HEK293 (cell line): Measurements from ENCODE around the gene KDM3B.
A peak's percentile ranks its signal among the peaks of the same experiment; 100 is the strongest.

Experiments used
- CTCF ChIA-PET: fragments of 350-600 bp; formaldehyde crosslinking; extraction: SDS; loops from one replicate; lab custom pipeline; 2021; ENCODE audit warnings: antibody characterized with exemption; lab: Yijun Ruan, JAX
- POLR2A ChIA-PET: fragments of 300-600 bp; formaldehyde crosslinking; extraction: SDS; loops from one replicate; lab custom pipeline; 2020; ENCODE audit warnings: antibody characterized with exemption, inconsistent platforms; lab: Yijun Ruan, JAX
- H3K27ac ChIP-seq: fragments of 200-500 bp; sonication (Bioruptor generic); 2 replicates; pipeline ENCODE4 v1.5.1; 2014; ENCODE audit warnings: low read depth, low read length, control low read depth, inconsistent platforms; ENCODE audit errors: extremely low read depth
- H3K36me3 ChIP-seq, 2 experiments: fragments of 200-500 bp in 1 of 2; sonication (Bioruptor generic) in 1 of 2; 1 replicate in 1 of 2; 2 replicates in 1 of 2; pipeline ENCODE4 v1.5.1; 2014 to 2017; ENCODE audit warnings: inconsistent platforms in 2 of 2, low read length in 2 of 2; ENCODE audit not compliant: control insufficient read depth in 2 of 2, insufficient read depth in 1 of 2
- H3K4me1 ChIP-seq: fragments of 200-500 bp; sonication (Bioruptor generic); 2 replicates; pipeline ENCODE4 v1.5.1; 2014; ENCODE audit warnings: mild to moderate bottlenecking, low read length, inconsistent platforms; ENCODE audit not compliant: control insufficient read depth, insufficient read depth
- H3K4me3 ChIP-seq: 2 replicates; pipeline ENCODE4 v1.5.1; 2011; ENCODE audit warnings: low read depth, mild to moderate bottlenecking, control low read depth, low read length, moderate library complexity
- H3K9me3 ChIP-seq: fragments of 200-500 bp; sonication (Bioruptor generic); 2 replicates; pipeline ENCODE4 v1.5.1; 2014; ENCODE audit warnings: low read depth, low read length, inconsistent platforms; ENCODE audit not compliant: control insufficient read depth, insufficient read depth
- BCL11A ChIP-seq: fragments of 450-650 bp; formaldehyde crosslinking; IDR thresholded peaks from 2 replicates; pipeline ENCODE4 v1.5.1; 2016; ENCODE audit warnings: low read depth, missing biosample characterization, missing genetic modification characterization
- EGR2 ChIP-seq: fragments of 450-650 bp; formaldehyde crosslinking; IDR thresholded peaks from 2 replicates; pipeline ENCODE4 v1.5.1; 2016; ENCODE audit warnings: low read depth, missing biosample characterization, missing genetic modification characterization
- FEZF1 ChIP-seq: fragments of 450-650 bp; formaldehyde crosslinking; IDR thresholded peaks from 2 replicates; pipeline ENCODE4 v1.5.1; 2016; ENCODE audit warnings: missing biosample characterization, missing genetic modification characterization
- GLI4 ChIP-seq: fragments of 450-650 bp; formaldehyde crosslinking; IDR thresholded peaks from 2 replicates; pipeline ENCODE4 v1.5.1; 2016; ENCODE audit warnings: missing biosample characterization, missing genetic modification characterization
- GLIS2 ChIP-seq: fragments of 450-650 bp; formaldehyde crosslinking; IDR thresholded peaks from 2 replicates; pipeline ENCODE4 v1.5.1; 2016; ENCODE audit warnings: missing biosample characterization, missing genetic modification characterization
- KLF8 ChIP-seq: fragments of 450-650 bp; formaldehyde crosslinking; IDR thresholded peaks from 2 replicates; pipeline ENCODE4 v1.5.1; 2016; ENCODE audit warnings: missing biosample characterization, missing genetic modification characterization
- MEIS1 ChIP-seq: sonication (generic); formaldehyde crosslinking; IDR thresholded peaks from 2 replicates; pipeline ENCODE4 v1.8.1; 2022; ENCODE audit warnings: missing genetic modification reagents, mild to moderate bottlenecking, borderline replicate concordance
- MZF1 ChIP-seq: fragments of 450-650 bp; formaldehyde crosslinking; IDR thresholded peaks from 2 replicates; pipeline ENCODE4 v1.5.1; 2017; ENCODE audit warnings: missing biosample characterization, missing genetic modification characterization, borderline replicate concordance
- RBAK ChIP-seq: fragments of 450-650 bp; formaldehyde crosslinking; IDR thresholded peaks from 2 replicates; pipeline ENCODE4 v1.5.1; 2016; ENCODE audit warnings: missing biosample characterization, missing genetic modification characterization
- TRIM28 ChIP-seq: IDR thresholded peaks from 2 replicates; pipeline ENCODE4 v1.6.1; 2011; ENCODE audit warnings: low read length, control low read depth, borderline replicate concordance
- ZNF146 ChIP-seq: fragments of 450-650 bp; formaldehyde crosslinking; IDR thresholded peaks from 2 replicates; pipeline ENCODE4 v1.5.1; 2016; ENCODE audit warnings: missing biosample characterization, missing genetic modification characterization
- ZNF155 ChIP-seq: fragments of 450-650 bp; formaldehyde crosslinking; IDR thresholded peaks from 2 replicates; pipeline ENCODE4 v1.5.1; 2016; ENCODE audit warnings: missing biosample characterization, missing genetic modification characterization
- ZNF248 ChIP-seq: fragments of 450-650 bp; formaldehyde crosslinking; IDR thresholded peaks from 2 replicates; pipeline ENCODE4 v1.5.1; 2017; ENCODE audit warnings: missing biosample characterization, missing genetic modification characterization
- ZNF274 ChIP-seq, 2 experiments: fragments of 200-500 bp in 1 of 2; fragments of 450-650 bp in 1 of 2; sonication (Bioruptor generic) in 1 of 2; formaldehyde crosslinking in 1 of 2; IDR thresholded peaks; 2 replicates each; pipeline versions ENCODE4 v1.5.1 to v1.6.1; 2014 to 2016; ENCODE audit warnings: borderline replicate concordance in 1 of 2, inconsistent platforms in 1 of 2, low read length in 1 of 2, missing biosample characterization in 1 of 2, missing genetic modification characterization in 1 of 2
- ZNF292 ChIP-seq: fragments of 450-650 bp; formaldehyde crosslinking; IDR thresholded peaks from 2 replicates; pipeline ENCODE4 v1.5.1; 2016; ENCODE audit warnings: low read depth, missing biosample characterization, missing genetic modification characterization, borderline replicate concordance
- ZNF366 ChIP-seq: fragments of 450-650 bp; formaldehyde crosslinking; conservative IDR thresholded peaks from 2 replicates; pipeline ENCODE4 v1.5.1; 2016; ENCODE audit warnings: missing biosample characterization, missing genetic modification characterization
- ZNF394 ChIP-seq: fragments of 450-650 bp; formaldehyde crosslinking; IDR thresholded peaks from 2 replicates; pipeline ENCODE4 v1.5.1; 2016; ENCODE audit warnings: missing biosample characterization, missing genetic modification characterization, mild to moderate bottlenecking, moderate library complexity, borderline replicate concordance
- ZNF404 ChIP-seq: fragments of 450-650 bp; formaldehyde crosslinking; IDR thresholded peaks from 2 replicates; pipeline ENCODE4 v1.5.1; 2017; ENCODE audit warnings: missing biosample characterization, missing genetic modification characterization
- ZNF558 ChIP-seq: fragments of 450-650 bp; formaldehyde crosslinking; IDR thresholded peaks from 2 replicates; pipeline ENCODE4 v1.5.1; 2016; ENCODE audit warnings: missing biosample characterization, missing genetic modification characterization
- ZNF621 ChIP-seq: fragments of 450-650 bp; formaldehyde crosslinking; IDR thresholded peaks from 2 replicates; pipeline ENCODE4 v1.5.1; 2017; ENCODE audit warnings: missing biosample characterization, missing genetic modification characterization
- ZNF670 ChIP-seq: fragments of 450-650 bp; formaldehyde crosslinking; IDR thresholded peaks from 2 replicates; pipeline ENCODE4 v1.5.1; 2016; ENCODE audit warnings: missing biosample characterization, missing genetic modification characterization, low read depth
- ZNF701 ChIP-seq: fragments of 450-650 bp; formaldehyde crosslinking; IDR thresholded peaks from 2 replicates; pipeline ENCODE4 v1.5.1; 2016; ENCODE audit warnings: missing biosample characterization, missing genetic modification characterization
- ZNF791 ChIP-seq: fragments of 450-650 bp; formaldehyde crosslinking; IDR thresholded peaks from 2 replicates; pipeline ENCODE4 v1.5.1; 2016; ENCODE audit warnings: missing biosample characterization, missing genetic modification characterization
- ZNF792 ChIP-seq: fragments of 450-650 bp; formaldehyde crosslinking; IDR thresholded peaks from 2 replicates; pipeline ENCODE4 v1.5.1; 2016; ENCODE audit warnings: missing biosample characterization, missing genetic modification characterization
- TF ChIP-seq, protein P1 (sequence below): fragments of 450-650 bp; IDR thresholded peaks from 2 replicates; pipeline ENCODE4 v1.5.1; 2018; ENCODE audit warnings: missing biosample characterization, mild to moderate bottlenecking, missing genetic modification characterization
- TF ChIP-seq, protein P2 (sequence below): fragments of 450-650 bp; formaldehyde crosslinking; IDR thresholded peaks from 2 replicates; pipeline ENCODE4 v1.5.1; 2016; ENCODE audit warnings: missing biosample characterization, missing genetic modification characterization
- TF ChIP-seq, protein P3 (sequence below): fragments of 450-650 bp; formaldehyde crosslinking; IDR thresholded peaks from 2 replicates; pipeline ENCODE4 v1.5.1; 2016; ENCODE audit warnings: missing biosample characterization, missing genetic modification characterization
- TF ChIP-seq, protein P4 (sequence below): fragments of 450-650 bp; formaldehyde crosslinking; IDR thresholded peaks from 2 replicates; pipeline ENCODE4 v1.5.1; 2016; ENCODE audit warnings: missing biosample characterization, missing genetic modification characterization

Gene KDM3B

DNA sequence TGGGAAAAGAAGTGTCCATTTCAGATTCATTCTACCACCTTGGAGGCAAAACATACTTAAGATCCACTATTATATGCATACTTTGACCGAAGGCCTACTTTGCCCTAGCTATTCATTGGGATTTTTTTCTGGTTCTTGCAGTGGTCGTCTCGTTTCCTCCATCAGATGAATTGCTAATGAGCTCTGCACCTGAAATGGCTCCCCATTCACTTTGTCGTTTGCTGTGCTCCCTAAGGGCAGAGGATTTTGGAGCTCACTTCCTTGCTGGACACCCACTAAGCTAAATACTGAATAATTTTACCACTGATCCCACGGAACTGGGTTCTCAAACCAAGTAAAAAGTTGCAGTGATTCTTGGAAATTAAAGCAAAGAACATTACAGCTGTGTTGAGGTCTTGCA is 1.9 kb downstream of the KDM3B start:
- Histone ChIP-seq H3K27ac (no peak overlapping the region), H3K36me3 (peaks cover 0 to 10% of the 10 kb centered on the region in 2 experiments; a peak in 2 of 3 replicates), H3K4me3 (peak overlapping the region; percentile 83)
- POLR2A ChIA-PET = interaction anchor here (1.4 to 4.6 kb wide), 5 partner anchors 15 to 175 kb away, joined by 4 to 114 read pairs (median 21); partner anchors contain the start of genes CDC23, CDC25C, FAM53C and KIF20A
- no peak for TF ChIP-seq ZNF701 (tag by site-specific recombination)
- TF ChIP-seq ZNF274 (IDR thresholded peaks at IDR 0.05; ENCODE audit: low read length) = no peak
- TF ChIP-seq ZNF274 (tag by site-specific recombination; IDR thresholded peaks at IDR 0.05; ENCODE audit: borderline replicate concordance) = no peak
- TF ChIP-seq ZNF621 (tag by site-specific recombination) = no peak
- no peak for TF ChIP-seq EGR2
- no peak for TF ChIP-seq FEZF1 (tag by site-specific recombination)
- TF ChIP-seq GLIS2 (tag by site-specific recombination) = no peak
- no peak for TF ChIP-seq BCL11A (tag by site-specific recombination)
- no peak for TF ChIP-seq MZF1 (tag by site-specific recombination)
- TF ChIP-seq ZNF155 (tag by site-specific recombination) = no peak
- TF ChIP-seq, protein P1, sequence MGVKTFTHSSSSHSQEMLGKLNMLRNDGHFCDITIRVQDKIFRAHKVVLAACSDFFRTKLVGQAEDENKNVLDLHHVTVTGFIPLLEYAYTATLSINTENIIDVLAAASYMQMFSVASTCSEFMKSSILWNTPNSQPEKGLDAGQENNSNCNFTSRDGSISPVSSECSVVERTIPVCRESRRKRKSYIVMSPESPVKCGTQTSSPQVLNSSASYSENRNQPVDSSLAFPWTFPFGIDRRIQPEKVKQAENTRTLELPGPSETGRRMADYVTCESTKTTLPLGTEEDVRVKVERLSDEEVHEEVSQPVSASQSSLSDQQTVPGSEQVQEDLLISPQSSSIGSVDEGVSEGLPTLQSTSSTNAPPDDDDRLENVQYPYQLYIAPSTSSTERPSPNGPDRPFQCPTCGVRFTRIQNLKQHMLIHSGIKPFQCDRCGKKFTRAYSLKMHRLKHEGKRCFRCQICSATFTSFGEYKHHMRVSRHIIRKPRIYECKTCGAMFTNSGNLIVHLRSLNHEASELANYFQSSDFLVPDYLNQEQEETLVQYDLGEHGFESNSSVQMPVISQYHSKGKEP (tag by site-specific recombination) = no peak
- TF ChIP-seq ZNF394 (tag by site-specific recombination) = no peak
- TF ChIP-seq MEIS1 (CRISPR knock-in tag) = no peak
- TF ChIP-seq TRIM28 = no peak
- TF ChIP-seq, protein P2, sequence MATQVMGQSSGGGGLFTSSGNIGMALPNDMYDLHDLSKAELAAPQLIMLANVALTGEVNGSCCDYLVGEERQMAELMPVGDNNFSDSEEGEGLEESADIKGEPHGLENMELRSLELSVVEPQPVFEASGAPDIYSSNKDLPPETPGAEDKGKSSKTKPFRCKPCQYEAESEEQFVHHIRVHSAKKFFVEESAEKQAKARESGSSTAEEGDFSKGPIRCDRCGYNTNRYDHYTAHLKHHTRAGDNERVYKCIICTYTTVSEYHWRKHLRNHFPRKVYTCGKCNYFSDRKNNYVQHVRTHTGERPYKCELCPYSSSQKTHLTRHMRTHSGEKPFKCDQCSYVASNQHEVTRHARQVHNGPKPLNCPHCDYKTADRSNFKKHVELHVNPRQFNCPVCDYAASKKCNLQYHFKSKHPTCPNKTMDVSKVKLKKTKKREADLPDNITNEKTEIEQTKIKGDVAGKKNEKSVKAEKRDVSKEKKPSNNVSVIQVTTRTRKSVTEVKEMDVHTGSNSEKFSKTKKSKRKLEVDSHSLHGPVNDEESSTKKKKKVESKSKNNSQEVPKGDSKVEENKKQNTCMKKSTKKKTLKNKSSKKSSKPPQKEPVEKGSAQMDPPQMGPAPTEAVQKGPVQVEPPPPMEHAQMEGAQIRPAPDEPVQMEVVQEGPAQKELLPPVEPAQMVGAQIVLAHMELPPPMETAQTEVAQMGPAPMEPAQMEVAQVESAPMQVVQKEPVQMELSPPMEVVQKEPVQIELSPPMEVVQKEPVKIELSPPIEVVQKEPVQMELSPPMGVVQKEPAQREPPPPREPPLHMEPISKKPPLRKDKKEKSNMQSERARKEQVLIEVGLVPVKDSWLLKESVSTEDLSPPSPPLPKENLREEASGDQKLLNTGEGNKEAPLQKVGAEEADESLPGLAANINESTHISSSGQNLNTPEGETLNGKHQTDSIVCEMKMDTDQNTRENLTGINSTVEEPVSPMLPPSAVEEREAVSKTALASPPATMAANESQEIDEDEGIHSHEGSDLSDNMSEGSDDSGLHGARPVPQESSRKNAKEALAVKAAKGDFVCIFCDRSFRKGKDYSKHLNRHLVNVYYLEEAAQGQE (tag by site-specific recombination) = no peak
- no peak for TF ChIP-seq ZNF146
- no peak for TF ChIP-seq KLF8 (tag by site-specific recombination)
- TF ChIP-seq RBAK (tag by site-specific recombination) = no peak
- TF ChIP-seq ZNF791 = no peak
- TF ChIP-seq, all 188 proteins: peak for 0
- Histone ChIP-seq H3K4me1 (peaks cover 18% of the 10 kb centered on the region), H3K9me3 (no peaks in the 10 kb centered on the region)
- CTCF ChIA-PET = interaction anchor here (0.6 to 7.0 kb wide), 17 partner anchors 10 to 460 kb away, joined by 3 to 273 read pairs (median 5); partner anchors contain the start of genes CDC25C, FAM53C and REEP2

DNA sequence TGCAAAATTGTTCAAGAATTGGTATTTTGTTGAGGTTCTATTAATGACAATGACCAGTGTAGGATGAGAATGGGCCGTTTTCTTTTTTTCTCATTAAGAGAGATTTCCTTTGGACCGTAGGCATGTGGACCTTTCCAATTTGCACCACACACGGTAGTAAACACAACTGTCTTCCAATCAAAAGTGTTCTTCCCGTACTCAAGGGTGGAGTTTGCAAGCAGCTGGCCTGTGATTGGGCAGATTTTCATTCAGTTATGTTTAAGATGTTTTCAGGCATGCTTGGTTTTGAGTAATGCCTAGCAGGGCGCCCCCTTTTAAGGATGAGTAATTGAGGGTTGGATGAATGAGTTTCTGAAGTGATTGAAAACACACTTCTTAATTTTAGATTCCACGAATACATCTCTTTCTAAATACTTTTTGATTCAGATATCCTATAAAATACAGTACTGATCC is 2.5 kb downstream of the KDM3B start:
- CTCF ChIA-PET = interaction anchor here (1.0 to 7.0 kb wide), 8 partner anchors 15 to 192 kb away, joined by 3 to 273 read pairs (median 7); partner anchors contain the start of genes CDC25C and FAM53C
- Histone ChIP-seq H3K4me3 (peak overlapping the region; percentile 83), H3K4me1 (peaks cover 21% of the 10 kb centered on the region), H3K36me3 (peaks cover 0 to 5% of the 10 kb centered on the region in 2 experiments; a peak in 2 of 3 replicates), H3K27ac (no peak overlapping the region), H3K9me3 (no peaks in the 10 kb centered on the region)
- POLR2A ChIA-PET = interaction anchor here (0.8 to 4.6 kb wide), 5 partner anchors 17 to 176 kb away, joined by 3 to 114 read pairs (median 5); partner anchors contain the start of genes CDC23, CDC25C, EGR1 and FAM53C
- TF ChIP-seq ZNF248 = no peak
- TF ChIP-seq ZNF292 (tag by site-specific recombination) = no peak
- TF ChIP-seq ZNF366 (tag by site-specific recombination) = peak; percentile 32; the same call in 1 of the 2 replicates
- TF ChIP-seq, protein P3, sequence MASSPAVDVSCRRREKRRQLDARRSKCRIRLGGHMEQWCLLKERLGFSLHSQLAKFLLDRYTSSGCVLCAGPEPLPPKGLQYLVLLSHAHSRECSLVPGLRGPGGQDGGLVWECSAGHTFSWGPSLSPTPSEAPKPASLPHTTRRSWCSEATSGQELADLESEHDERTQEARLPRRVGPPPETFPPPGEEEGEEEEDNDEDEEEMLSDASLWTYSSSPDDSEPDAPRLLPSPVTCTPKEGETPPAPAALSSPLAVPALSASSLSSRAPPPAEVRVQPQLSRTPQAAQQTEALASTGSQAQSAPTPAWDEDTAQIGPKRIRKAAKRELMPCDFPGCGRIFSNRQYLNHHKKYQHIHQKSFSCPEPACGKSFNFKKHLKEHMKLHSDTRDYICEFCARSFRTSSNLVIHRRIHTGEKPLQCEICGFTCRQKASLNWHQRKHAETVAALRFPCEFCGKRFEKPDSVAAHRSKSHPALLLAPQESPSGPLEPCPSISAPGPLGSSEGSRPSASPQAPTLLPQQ (tag by site-specific recombination) = peak; percentile 28; the same call in 1 of the 2 replicates
- TF ChIP-seq ZNF792 (tag by site-specific recombination) = no peak
- TF ChIP-seq ZNF670 (tag by site-specific recombination) = no peak
- TF ChIP-seq GLI4 (tag by site-specific recombination) = no peak
- TF ChIP-seq, protein P4, sequence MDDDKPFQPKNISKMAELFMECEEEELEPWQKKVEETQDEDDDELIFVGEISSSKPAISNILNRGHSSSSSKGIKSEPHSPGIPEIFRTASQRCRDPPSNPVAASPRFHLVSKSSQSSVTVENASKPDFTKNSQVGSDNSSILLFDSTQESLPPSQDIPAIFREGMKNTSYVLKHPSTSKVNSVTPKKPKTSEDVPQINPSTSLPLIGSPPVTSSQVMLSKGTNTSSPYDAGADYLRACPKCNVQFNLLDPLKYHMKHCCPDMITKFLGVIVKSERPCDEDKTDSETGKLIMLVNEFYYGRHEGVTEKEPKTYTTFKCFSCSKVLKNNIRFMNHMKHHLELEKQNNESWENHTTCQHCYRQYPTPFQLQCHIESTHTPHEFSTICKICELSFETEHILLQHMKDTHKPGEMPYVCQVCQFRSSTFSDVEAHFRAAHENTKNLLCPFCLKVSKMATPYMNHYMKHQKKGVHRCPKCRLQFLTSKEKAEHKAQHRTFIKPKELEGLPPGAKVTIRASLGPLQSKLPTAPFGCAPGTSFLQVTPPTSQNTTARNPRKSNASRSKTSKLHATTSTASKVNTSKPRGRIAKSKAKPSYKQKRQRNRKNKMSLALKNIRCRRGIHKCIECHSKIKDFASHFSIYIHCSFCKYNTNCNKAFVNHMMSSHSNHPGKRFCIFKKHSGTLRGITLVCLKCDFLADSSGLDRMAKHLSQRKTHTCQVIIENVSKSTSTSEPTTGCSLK = no peak
- TF ChIP-seq ZNF404 = no peak
- no peak for TF ChIP-seq ZNF558 (tag by site-specific recombination)
